GM18873 (cell line): Measurements from ENCODE around the gene VDR.

Experiments used
- ATAC-seq: cut with Tn5 transposase; IDR thresholded peaks from one replicate; pipeline ENCODE4 v1.9.1; 2021; ENCODE audit warnings: mild to moderate bottlenecking, moderate library complexity, moderate number of reproducible peaks; ENCODE audit not compliant: unreplicated experiment, low FRiP score

Gene VDR

DNA sequence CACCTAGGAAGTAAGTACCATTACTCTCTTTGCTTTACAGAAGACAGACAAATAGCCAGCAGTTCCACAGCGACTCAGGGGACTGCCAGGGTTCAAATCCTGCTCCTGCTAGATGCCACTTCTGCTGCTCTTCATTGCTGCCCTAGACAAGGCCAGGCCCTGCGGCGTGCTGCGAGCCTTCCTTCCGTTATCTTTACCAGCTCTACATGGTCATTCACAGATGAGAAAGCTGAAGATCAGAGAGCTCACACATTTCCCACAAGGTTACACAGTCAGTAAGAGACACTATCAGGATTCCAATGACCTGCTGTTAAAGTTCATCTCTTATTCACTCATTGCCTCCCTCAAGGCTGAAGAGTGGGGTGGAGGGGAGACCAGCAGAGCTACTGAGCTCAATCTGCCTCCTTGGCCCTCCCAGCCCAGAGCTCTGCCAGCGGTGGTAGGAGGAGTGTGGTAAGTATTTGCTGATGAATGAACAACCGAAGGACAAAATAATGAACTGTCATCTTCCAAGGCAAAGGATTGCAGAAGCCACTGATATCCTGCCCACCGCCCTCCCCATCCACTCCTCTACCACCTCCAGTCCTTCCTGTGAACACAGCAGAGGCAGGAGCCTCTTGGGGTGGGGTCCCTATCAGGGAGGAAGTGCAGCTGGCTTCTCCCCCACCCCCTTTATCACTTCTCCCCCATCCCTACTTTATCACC is 70.4 kb downstream of the VDR start:
- no peak for ATAC-seq

DNA sequence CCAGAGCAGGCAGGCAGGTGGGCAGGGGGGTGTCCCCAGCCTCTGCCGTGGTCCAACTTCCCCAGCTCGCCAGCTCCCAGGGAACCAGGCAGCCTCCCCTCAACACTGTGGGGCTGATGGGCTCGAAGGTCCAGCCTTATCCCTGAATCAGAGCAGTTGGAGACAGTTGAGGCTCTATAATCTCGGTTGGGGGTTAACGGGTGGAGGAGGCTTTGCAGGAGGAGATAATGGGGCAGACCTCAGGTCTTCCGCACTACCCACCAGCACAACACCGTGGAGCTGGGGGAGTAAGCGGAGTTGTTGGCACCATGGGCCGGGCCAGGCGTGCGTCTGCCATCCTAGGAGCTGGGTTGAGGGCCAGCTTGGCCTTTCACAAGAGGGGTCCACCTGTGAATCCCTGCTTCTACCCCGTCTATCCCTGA is 71.2 kb downstream of the VDR start:
- no peak for ATAC-seq

DNA sequence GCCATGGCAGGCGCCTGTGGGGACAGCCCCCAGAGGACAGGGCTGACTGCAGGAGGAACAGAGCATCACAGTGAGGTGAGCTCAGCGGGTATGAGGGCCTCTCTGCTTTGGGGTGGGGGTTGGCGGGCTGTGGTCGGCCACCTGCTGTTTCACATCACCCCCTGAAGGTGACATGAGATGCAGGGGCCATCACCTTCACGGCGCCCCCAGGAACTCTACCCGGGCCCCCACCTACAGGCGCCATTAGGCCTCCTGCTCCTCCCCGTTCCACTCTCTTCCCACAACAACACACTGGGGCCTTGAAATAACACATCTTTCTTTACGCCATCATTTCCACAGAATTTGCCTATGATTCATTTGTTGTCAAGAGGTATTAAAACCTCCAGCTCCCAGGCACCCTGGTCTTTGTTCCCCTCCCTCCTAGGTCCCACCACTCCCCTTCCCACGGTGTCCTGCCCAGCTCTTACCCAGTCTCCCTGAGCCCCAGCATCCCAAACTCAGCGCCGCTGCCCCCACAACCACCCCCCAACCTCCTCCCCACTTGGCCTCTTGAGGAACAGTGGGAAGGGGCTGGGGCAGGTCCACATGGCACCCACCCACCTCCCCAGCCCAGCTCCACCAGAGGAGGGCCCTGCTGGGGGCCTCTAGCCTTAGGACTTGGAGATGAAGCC is 72.4 kb downstream of the VDR start:
- ATAC-seq, result no peak

DNA sequence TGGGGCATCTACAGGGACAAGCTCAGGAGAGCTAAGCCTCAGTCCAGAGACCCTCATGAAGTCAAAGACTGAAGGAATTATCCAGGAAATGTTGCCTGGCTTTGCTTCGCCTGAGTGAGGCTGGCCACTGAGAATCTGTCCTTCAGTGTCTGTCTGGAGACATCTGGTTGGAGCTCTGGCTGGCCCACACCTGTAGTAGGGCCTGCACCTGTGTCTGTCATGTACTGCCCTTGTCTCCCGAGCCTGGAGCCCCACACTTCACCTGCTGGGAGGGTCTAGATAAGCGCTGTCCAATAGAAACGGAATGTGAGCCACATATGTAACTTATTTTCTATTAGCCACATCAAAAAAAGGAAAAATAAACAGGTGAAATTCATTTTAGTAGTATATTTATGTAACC is 75.2 kb downstream of the VDR start:
- no peak for ATAC-seq

DNA sequence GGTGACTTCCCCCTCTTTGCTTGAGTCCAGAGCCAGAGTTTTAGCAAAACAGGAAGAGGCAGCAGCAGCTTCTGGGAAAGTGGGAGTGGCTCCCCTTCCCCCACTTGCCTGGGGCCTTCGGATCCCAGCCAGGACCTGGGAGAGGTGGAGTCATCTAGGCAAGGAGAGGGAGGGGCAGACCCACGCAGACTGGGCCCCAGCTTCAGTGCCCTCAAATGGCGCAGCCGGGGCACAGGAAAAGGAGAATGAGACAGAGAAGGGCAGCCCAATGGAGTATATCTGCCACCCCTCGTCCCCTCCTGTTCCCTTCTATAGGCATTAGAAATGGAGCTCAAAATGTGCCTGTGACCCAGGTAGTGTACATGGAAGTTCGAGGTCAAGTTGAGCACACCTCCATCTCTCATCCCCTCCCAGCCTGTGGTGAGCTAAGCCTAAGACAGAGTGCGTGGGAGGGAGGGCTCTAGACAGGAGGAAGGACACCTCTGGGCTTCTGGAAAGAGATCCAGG is 75.8 kb downstream of the VDR start:
- no peak for ATAC-seq

DNA sequence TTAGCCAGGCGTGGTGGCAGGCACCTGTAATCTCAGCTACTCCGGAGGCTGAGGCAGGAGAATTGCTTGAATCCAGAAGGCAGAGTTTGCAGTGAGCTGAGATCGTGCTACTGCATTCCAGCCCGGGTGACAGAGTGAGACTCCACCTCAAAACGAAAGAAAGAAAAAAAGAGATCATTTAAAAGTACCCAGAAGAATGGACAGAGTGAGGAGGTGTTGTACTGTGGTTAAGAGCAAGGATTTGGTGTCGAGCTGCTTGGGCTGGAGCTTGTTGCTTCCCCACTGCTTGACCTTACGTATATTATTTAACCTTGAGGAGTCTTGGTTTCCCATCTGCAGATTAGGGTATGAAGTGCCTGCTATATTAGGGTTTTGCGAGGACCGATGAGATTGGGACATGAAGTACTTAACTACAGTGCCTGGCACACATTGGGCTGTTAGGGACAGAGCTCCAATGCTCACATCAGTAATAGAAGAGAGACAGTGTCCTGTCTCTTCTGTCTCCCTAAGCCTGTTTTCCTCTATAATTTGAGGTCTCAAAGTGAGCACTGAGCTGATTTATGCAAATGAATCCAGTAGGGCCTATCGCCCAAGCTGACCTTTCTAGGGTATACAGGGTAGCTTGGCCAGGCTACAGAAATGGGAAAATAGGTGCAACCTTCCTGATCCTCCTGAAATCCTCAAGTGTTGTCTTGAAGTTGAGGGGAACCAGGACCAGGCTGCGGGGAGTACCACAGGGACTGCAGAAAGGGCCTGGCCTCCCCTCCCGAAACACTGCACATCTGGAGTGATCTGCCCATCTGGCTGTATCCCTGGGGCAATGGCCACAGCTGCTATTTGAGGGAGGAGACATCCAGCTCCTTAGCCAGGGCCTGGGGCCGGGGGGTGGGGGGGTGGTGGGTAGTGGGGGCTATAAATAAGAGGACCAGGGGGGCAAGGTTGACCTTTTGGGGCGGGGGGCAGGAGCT is 76.5 kb downstream of the VDR start:
- no peak for ATAC-seq

DNA sequence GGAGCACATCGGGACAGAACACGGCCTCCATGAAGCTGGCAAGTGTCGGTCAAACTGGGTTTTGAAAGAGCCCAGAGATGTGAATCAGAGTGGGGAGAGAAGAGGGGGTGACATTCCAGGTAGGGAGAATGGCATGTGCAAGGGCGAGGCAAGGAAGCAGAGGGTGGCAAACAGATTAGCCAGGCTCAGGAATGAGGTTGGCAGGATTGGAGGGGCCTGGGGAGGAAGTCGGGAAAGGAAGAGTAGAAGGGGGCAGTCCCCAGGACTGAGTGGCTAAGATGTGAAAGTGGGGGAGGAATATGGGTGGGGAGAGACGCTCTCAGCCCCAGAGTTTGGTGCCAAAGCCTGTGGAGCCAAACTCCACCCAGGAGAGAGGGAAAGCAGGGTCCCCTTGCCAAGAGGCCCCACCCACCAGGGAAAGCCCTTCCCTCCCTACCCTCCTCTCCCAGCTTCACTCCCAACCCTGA is 79.6 kb downstream of the VDR start:
- no peak for ATAC-seq

DNA sequence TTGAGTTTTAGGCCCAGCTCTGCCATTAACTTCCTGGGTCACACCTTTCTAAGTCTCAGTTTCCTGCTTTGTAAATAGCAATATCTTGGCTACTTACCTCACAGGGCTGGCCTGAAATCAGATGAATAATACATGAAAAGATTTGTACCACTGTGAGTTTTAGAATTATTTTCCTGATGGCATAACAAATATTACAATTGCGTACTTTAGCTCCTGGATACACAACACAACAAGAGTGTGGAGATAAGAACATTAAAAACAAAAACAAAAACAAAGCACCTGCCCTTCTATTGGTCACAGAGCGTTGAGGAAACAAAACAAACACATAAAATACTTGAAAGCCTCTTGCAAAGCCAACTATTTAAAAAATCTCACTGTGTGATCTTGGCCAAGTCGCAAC is 80.2 kb downstream of the VDR start:
- no peak for ATAC-seq

DNA sequence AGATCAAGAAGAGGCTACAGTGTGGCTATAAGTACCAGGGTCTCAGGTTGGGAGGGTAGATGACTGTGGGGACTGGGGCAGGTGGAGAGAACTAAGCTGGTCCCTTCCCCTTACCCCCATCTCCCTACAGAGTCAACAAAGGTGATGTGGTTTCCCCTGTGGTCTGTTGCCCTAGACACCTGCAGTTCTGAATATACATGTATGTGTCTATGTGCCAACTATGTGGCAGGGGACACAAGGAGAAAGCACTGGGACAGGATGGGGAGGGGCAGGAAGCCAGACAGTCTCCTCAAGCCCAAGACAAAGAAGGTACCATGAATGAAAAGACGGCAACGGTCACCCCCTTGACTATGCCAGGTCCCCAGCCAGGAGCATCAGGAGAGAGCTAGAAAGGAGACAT is 80.6 kb downstream of the VDR start:
- ATAC-seq, result no peak

DNA sequence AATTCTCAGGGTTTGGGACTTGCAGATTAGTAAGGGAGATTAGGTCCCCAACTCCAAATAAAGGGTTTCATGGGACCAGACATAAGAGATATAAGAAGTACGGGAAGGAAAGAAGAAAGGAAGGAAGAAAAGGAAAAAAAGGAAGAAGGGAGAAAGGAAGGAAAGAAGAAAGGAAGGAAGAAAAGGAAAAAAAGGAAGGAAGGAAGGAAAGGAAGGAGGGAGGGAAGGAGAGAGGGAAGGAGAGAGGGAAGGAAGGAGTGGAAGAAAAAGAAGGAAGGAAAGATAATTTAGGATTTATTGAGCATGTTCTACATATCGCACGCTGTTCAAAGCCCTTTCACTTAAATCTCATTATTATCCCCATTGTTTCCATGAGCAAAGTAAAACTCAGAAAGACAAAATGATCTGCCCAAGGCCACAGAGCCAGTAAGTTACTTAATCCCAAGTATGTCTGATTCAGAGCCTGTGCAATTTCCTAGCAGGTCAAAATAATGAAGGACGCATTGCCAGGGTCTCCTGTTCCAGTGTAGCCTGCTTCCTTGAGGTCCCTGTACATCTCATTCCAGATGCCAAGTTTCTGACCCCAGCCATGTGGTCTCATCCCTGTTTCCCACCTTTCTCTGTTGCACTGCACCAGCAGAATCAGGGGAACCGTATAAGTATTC is 81.2 kb downstream of the VDR start:
- no peak for ATAC-seq

DNA sequence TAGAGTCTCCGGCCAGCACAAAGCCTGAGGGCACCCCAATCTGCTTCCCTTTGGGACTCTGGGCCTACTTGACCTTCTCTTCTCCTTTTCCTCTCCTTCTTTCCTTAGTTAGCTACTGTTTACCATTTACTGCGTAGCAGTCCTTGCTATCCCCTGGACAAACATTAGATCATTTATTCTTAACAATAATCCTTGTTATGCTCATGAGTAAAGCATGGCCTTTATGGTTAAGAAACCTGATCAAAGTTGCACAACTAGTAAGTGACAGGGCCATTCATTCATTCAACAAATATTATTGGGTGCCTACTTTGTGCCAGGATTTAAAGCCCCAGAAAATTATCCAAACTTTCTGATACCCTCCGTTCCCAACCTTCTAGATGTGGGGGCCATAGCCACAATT is 81.9 kb downstream of the VDR start:
- ATAC-seq, result no peak

DNA sequence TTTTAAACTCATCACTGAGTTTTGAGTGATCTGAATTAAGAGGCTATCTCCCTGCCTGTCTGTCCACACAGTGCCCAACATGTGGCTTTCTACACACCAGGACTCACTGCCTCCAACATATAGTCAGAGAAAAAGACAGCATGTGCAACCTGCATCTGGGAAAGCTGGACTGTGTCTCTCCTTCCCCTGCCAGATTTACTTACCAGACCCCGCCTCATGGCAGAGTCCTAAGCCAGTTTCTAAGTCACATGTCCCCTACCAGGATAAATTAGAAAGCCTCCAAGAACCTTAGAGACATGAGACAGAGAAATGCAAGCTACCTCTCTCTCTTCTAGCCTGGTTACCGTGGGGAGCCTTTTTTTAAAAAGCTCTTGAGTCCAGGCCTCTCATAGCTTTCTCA is 82.4 kb downstream of the VDR start:
- ATAC-seq, result no peak

DNA sequence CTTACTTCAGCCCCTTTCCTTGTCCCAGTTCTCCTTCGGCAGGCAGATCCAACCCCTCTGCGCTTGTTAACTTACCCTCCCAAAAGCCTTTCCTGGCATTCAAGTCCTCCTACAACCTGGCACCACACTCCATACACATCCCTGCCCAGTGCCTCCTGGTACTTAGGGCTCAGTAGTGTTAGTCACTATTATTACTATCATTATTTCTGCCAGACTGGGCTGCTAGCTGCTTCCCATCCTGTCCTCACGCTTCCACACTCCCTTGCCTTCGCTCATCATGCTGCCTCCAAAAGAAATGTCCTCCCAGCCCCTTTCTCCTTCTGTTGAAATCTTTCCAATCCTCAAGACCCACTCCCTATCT is 83.5 kb downstream of the VDR start:
- no peak for ATAC-seq

DNA sequence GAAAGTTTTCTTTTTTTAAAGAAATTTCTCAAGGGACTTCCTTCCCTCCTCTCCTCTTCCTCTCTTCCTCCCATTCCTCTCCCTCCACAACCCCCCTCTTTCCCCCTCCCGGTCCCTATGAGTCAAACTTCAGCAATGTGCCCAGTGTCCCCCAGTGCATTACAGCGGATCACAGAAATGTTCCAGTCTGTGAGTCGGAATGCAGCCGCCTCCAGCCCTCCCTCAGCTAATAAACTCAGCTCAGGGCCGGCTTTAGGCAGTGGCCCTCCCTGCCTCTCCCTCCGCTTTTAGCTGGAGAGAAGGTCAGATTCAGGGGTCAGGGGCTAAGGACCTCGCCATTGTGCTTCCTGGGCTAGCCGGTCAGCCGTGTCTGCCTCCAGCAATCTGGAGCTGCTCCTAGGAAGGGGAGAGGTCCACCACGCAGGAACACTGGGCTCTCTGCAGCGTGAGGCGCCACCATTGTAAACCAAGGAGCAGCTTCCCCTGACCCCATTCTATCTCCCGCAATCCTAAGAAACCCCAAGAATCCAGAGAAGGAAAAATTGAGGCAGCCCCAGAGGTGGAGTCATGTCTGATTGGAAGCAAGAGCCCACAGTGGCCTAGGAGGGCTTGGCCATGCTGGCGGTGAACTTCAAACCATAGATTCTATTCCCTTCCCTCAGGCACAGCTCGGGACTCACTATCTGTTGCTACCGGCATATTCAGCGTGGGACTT is 84.0 kb downstream of the VDR start:
- ATAC-seq, result no peak

DNA sequence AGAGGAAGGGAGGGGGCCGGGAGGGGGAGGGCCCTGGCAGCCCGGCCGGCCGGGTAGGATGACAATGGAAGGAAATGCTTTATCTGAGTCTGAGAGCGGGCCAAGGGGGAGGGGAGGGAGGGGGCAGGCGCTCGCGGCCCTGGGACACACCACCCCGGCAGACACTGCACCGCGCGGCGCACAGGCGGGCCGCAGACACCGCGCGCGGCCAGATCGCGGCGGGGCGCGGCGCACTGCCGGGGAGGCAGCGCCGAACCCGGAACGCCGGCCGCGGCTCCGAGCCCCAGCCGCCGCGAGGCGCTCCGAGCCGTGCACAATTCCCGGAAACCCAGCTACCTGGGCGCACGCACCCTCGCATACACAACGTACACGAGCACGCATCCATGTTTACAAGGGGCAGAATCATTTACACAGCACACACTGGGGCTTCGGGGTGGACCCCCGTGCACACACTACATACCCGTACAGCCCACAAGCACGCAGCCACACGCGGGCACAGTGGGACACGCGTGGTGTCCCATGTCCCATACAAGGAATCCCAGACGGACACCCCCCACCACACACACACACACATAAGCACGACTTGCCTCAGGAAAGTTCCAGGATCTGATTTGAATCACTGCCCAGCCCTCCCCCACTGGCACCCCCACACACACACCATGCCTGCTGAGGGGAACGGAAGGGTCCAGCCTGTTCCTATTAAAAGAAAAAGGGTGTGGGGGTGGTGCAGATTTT is 84.7 kb downstream of the VDR start, which contains the start of gene HDAC7:
Gene HDAC7, minus strand, starts transcription at position 8 of the 735 bp plus-strand sequence. CDS start 118 bp downstream, outside the sequence.
- ATAC-seq, result no peak

DNA sequence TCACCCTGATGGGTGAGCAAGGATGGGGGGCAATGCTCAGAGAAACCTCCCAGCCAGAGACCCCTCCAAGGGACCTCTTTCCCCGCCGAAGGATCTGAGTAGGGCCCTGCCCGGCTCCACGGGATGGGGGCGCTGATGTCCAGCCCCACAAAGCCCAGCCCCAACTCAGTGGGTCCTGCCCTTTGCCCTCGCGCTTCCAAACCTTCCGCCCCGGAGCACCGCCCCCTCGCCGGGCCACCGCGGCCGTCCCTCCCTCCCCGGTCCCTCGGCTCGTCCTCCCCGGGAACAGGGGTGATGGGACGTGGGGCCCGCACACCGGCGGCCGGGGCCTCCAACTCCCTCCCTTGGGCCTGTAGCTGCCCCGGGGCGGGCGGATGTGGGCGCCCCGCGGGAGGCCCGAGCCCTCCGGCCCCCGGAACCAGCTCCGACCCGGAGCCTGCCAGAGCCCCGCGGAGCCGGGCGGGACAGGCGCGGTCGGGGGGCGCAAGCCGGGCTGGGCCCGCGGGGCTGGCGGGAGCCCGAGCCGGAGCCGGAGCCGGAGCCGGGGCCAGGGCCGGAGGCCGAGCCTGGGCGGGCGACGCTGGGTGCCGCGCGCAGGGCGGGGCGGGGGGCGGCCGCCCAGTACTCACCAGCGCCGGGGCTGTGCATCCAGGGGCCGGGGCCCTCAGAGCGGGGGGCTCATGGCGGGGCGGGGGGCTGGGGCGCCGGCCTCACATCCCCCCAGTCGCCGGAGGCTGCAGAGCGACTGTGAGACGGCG is 85.5 kb downstream of the VDR start:
- peak; percentile 34 for ATAC-seq

DNA sequence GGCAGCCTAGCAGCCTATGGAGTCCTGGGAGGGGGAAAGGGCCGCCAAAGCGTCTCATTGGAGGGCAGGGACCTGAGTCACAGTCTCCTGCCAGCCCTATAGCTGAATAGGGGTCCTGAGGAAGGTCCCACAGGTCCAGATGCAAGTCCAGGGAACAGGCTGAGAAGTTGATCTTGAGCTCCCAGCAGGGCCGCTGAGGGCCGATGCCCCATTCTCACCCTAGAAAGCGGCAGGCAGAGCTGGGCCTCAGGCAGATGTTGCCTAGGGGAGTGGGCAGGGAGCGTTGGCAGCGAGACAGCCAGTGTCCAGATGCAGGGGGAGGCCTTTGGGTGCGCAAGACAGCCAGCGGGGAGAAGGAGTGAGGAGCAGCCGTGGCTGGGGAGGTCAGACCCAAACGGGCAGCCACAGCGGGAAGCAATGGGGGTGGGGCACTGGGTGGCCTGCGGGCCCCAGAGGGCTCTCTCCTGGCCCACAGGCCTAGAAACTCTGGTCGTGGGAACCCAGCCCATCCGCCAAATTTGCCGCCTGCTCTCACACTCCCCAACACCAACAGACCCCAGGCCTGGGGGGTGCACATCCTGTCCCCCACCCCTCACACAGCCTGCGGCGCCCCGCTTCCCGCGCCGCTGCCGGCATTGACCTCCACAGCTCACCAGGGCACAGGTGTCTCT is 86.2 kb downstream of the VDR start:
- ATAC-seq, result peak; percentile 12

DNA sequence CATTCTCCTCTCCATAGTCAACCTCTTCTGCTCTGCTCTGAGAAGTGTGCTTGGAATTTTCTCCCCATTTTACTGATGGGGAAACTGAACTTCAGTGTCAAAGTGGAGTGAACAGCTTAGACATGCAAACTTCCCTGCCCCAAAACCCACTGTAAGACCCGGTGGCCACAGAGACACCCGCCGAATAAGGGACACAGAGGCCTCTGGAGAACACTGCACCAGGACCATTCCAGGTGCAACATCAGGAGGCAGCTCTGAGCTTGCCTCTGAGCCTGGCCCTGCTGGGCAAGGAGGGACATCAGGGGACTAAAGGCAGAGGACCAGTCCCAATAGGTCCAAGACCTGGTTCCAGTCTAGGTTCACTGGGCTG is 86.8 kb downstream of the VDR start:
- ATAC-seq, result no peak
